CD8-positive, alpha-beta memory T cell (primary cell): ENCODE data around the gene INHBB. TPM values are rescaled to one million over a fixed set of nuclear protein-coding genes. Genes with fewer than 3 reads are reported as not detected.
"Not testable (repeated sequence)": the region's sequence is repeated elsewhere in the genome, so short reads cannot be mapped to it uniquely, and the experiment has no call there.

Source experiments
- CTCF ChIA-PET: fragments of 350-600 bp; sonication (Branson Sonifier 250); formaldehyde crosslinking; loops from one replicate; lab custom pipeline; 2021; ENCODE audit warnings: antibody characterized with exemption; lab: Charles Lee
- POLR2A ChIA-PET: fragments of 350-600 bp; sonication (Branson Sonifier 250); formaldehyde crosslinking; loops from one replicate; lab custom pipeline; 2021; ENCODE audit warnings: antibody characterized with exemption; lab: Charles Lee
- DNase-seq, 5 donors: peaks; one replicate each; pipeline versions ENCODE4 v3.0.0 to v3.0.0-alpha.2; 2020 to 2022; ENCODE audit warnings: mixed read lengths in 1 of 5
- H3K27ac ChIP-seq: one replicate; pipeline ENCODE4 v1.7.0; 2013; ENCODE audit warnings: low read depth, mild to moderate bottlenecking, low read length, moderate library complexity
- H3K27me3 ChIP-seq: 2 replicates; pipeline ENCODE4 v1.7.0; 2013; ENCODE audit warnings: low read length, mild to moderate bottlenecking; ENCODE audit not compliant: insufficient read depth, poor library complexity, severe bottlenecking
- H3K36me3 ChIP-seq: 2 replicates; pipeline ENCODE4 v1.7.0; 2013; ENCODE audit warnings: mild to moderate bottlenecking, low read length, moderate library complexity; ENCODE audit not compliant: insufficient read depth
- H3K4me1 ChIP-seq: 2 replicates; pipeline ENCODE4 v1.7.0; 2013; ENCODE audit warnings: mild to moderate bottlenecking, low read length, moderate library complexity; ENCODE audit not compliant: insufficient read depth
- H3K4me3 ChIP-seq: 2 replicates; pipeline ENCODE4 v1.7.0; 2013; ENCODE audit warnings: mild to moderate bottlenecking, low read length
- H3K9me3 ChIP-seq: 2 replicates; pipeline ENCODE4 v1.7.0; 2013; ENCODE audit warnings: mild to moderate bottlenecking, low read length
- H3K27ac Mint-ChIP-seq, 8 donors: one replicate each; pipeline ENCODE4 v1.8.0; 2020 to 2021; ENCODE audit warnings: mixed read lengths in 8 of 8, mild to moderate bottlenecking in 6 of 8, inconsistent platforms in 3 of 8, moderate library complexity in 3 of 8
- H3K27me3 Mint-ChIP-seq, 2 donors: one replicate each; pipeline ENCODE4 v1.8.0; 2020 to 2021; ENCODE audit warnings: mixed read lengths in 2 of 2, mild to moderate bottlenecking in 1 of 2, moderate library complexity in 1 of 2
- H3K36me3 Mint-ChIP-seq, 3 donors: one replicate each; pipeline ENCODE4 v1.8.0; 2020 to 2021; ENCODE audit warnings: mixed read lengths in 3 of 3, inconsistent platforms in 1 of 3, mild to moderate bottlenecking in 1 of 3
- H3K4me1 Mint-ChIP-seq, 3 donors: one replicate each; pipeline ENCODE4 v1.8.0; 2020 to 2021; ENCODE audit warnings: mixed read lengths in 3 of 3, inconsistent platforms in 1 of 3, mild to moderate bottlenecking in 1 of 3
- H3K4me3 Mint-ChIP-seq, 7 donors: one replicate each; pipeline ENCODE4 v1.8.0; 2020 to 2021; ENCODE audit warnings: mixed read lengths in 7 of 7, mild to moderate bottlenecking in 6 of 7, moderate library complexity in 4 of 7, inconsistent platforms in 2 of 7
- H3K9me3 Mint-ChIP-seq, 5 donors: one replicate each; pipeline ENCODE4 v1.8.0; 2020 to 2022; ENCODE audit warnings: mixed read lengths in 5 of 5, mild to moderate bottlenecking in 3 of 5, moderate library complexity in 2 of 5, inconsistent platforms in 1 of 5
- polyA plus RNA-seq: library from polyadenylated mRNA; unstranded; fragments of 300-500 nt; fragmentation: Illumina TruSeq; gene quantifications from one replicate; pipeline ENCODE4 v1.2.3, GENCODE V29; 2021
- total RNA-seq, 2 experiments: library from RNA; stranded (reverse); gene quantifications; one replicate each; pipeline ENCODE4 v1.2.3, GENCODE V29; 2021

INHBB gene
- total and polyA plus RNA-seq, 3 experiments from 2014 or later: not detected

GRCh38 chr2:120389036-120389391, 43.1 kb downstream of the INHBB start:
- no peak overlapping the region for H3K27ac Mint-ChIP-seq
- ChIA-PET POLR2A (no interaction called here), CTCF (no interaction called here)
- Histone ChIP-seq H3K9me3 (no peaks in the 10 kb centered on the region), H3K36me3 (no peaks in the 10 kb centered on the region), H3K27ac (no peak overlapping the region), H3K27me3 (no peaks in the 10 kb centered on the region), H3K4me3 (no peak overlapping the region), H3K4me1 (no peaks in the 10 kb centered on the region)
- H3K9me3 Mint-ChIP-seq: no peaks in the 10 kb centered on the region
- H3K4me1 Mint-ChIP-seq: no peaks in the 10 kb centered on the region
- H3K4me3 Mint-ChIP-seq: no peak overlapping the region
- peak in 1 of 5 donors; percentile 20 for DNase-seq
- no peaks in the 10 kb centered on the region for H3K36me3 Mint-ChIP-seq
- H3K27me3 Mint-ChIP-seq: peaks cover 5% of the 10 kb centered on the region in 2 donors

- ChIA-PET POLR2A (no interaction called here), CTCF (no interaction called here)
- Histone ChIP-seq H3K4me1 (no peaks in the 10 kb centered on the region), H3K27me3 (no peaks in the 10 kb centered on the region), H3K4me3 (no peak overlapping the region), H3K9me3 (no peaks in the 10 kb centered on the region), H3K36me3 (no peaks in the 10 kb centered on the region), H3K27ac (no peak overlapping the region)
- H3K9me3 Mint-ChIP-seq: no peaks in the 10 kb centered on the region
- peaks cover 3 to 14% of the 10 kb centered on the region in 2 donors for H3K27me3 Mint-ChIP-seq
- peak in 1 of 5 donors; percentile 34 for DNase-seq
- no peaks in the 10 kb centered on the region for H3K36me3 Mint-ChIP-seq
- no peaks in the 10 kb centered on the region for H3K4me1 Mint-ChIP-seq
- peak overlapping the region in 1 of 8 donors; percentile 92 for H3K27ac Mint-ChIP-seq
- no peak overlapping the region for H3K4me3 Mint-ChIP-seq
Observed at GRCh38 chr2:120390381-120391055, 44.6 kb downstream of the INHBB start.

- H3K4me1 ChIP-seq, H3K4me1 Mint-ChIP-seq, H3K27ac ChIP-seq, POLR2A ChIA-PET, H3K4me3 Mint-ChIP-seq, DNase-seq, H3K9me3 ChIP-seq, H3K27me3 ChIP-seq, H3K36me3 ChIP-seq, H3K27ac Mint-ChIP-seq, H3K9me3 Mint-ChIP-seq, H3K4me3 ChIP-seq, H3K36me3 Mint-ChIP-seq, CTCF ChIA-PET: not testable (repeated sequence)
- H3K27me3 Mint-ChIP-seq: peaks cover 3 to 16% of the 10 kb centered on the region in 2 donors
Observed at GRCh38 chr2:120391382-120391781, 45.4 kb downstream of the INHBB start.

- ChIA-PET CTCF (no interaction called here), POLR2A (no interaction called here)
- Histone ChIP-seq H3K27ac (no peak overlapping the region), H3K27me3 (no peaks in the 10 kb centered on the region), H3K4me3 (no peak overlapping the region), H3K36me3 (no peaks in the 10 kb centered on the region), H3K4me1 (no peaks in the 10 kb centered on the region), H3K9me3 (no peaks in the 10 kb centered on the region)
- DNase-seq: peak in 1 of 5 donors; percentile 14
- Mint-ChIP-seq H3K4me1 (no peaks in the 10 kb centered on the region), H3K27ac (no peak overlapping the region), H3K9me3 (no peaks in the 10 kb centered on the region), H3K4me3 (no peak overlapping the region), H3K36me3 (no peaks in the 10 kb centered on the region), H3K27me3 (peaks cover 3 to 19% of the 10 kb centered on the region in 2 donors)
Observed at GRCh38 chr2:120391911-120392665, 46.2 kb downstream of the INHBB start.

DNA sequence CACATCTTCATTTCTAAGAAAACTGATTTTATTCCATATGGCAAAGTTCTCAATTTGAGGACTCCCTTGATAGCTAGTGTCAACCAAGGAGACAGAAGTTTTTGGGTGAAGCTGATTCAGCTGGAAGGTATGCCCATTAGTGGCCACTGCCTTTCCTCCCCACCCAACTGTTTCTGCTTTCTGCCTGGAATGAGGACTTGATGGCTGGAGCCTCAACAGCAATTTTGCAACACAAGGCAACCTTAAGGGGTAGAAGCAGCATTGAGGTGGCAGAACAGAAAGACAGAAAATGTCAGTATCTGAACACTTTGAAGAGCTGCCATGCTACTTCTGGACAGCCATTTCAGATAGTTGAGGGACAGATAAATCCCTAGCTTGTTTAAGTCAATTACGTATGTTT, 47.0 kb downstream of the INHBB start:
- no peaks in the 10 kb centered on the region for H3K4me1 ChIP-seq
- H3K27me3 ChIP-seq: no peaks in the 10 kb centered on the region
- H3K4me3 ChIP-seq: no peak overlapping the region
- CTCF ChIA-PET: no interaction called here
- Mint-ChIP-seq H3K36me3 (no peaks in the 10 kb centered on the region), H3K4me1 (no peaks in the 10 kb centered on the region), H3K27ac (no peak overlapping the region), H3K27me3 (peaks cover 3 to 24% of the 10 kb centered on the region in 2 donors), H3K9me3 (no peaks in the 10 kb centered on the region), H3K4me3 (no peak overlapping the region)
- no peak overlapping the region for H3K27ac ChIP-seq
- H3K9me3 ChIP-seq: no peaks in the 10 kb centered on the region
- no peak for DNase-seq
- POLR2A ChIA-PET: no interaction called here
- H3K36me3 ChIP-seq: no peaks in the 10 kb centered on the region

DNA sequence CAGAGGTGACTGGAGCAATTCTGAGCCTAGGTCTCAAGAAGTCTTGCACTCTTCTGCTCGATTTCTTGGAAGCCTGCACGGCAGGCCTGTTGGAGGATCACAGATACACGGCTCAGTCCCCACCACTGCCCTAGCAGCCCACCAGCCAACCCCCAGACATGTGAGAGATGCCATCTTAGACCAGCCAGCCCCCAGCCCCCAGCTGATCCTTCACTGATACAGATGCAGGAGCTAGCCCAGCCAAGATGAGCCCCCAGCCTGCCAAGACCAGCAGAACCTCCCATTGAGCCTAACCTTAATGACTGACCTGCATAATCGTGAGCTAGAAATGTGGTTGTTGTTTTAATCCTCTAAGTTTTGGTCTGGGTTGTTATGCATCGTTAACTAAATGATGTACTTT, 47.5 kb downstream of the INHBB start:
- Mint-ChIP-seq H3K36me3 (no peaks in the 10 kb centered on the region), H3K9me3 (no peaks in the 10 kb centered on the region), H3K4me3 (no peak overlapping the region), H3K4me1 (no peaks in the 10 kb centered on the region), H3K27ac (no peak overlapping the region), H3K27me3 (peaks cover 3 to 29% of the 10 kb centered on the region in 2 donors)
- ChIA-PET CTCF (interaction anchor here (1.0 kb wide), 1 partner anchor 16 kb away, joined by 3 read pairs; no protein-coding TSS in a partner anchor), POLR2A (no interaction called here)
- H3K36me3 ChIP-seq: no peaks in the 10 kb centered on the region
- no peaks in the 10 kb centered on the region for H3K9me3 ChIP-seq
- no peaks in the 10 kb centered on the region for H3K4me1 ChIP-seq
- DNase-seq: peak in 1 of 5 donors; percentile 19
- no peaks in the 10 kb centered on the region for H3K27me3 ChIP-seq
- H3K27ac ChIP-seq: no peak overlapping the region
- H3K4me3 ChIP-seq: no peak overlapping the region

GRCh38 chr2:120394764-120395163, 48.8 kb downstream of the INHBB start:
- no peaks in the 10 kb centered on the region for H3K27me3 ChIP-seq
- H3K9me3 ChIP-seq: no peaks in the 10 kb centered on the region
- Mint-ChIP-seq H3K4me3 (no peak overlapping the region), H3K4me1 (no peaks in the 10 kb centered on the region), H3K36me3 (no peaks in the 10 kb centered on the region), H3K27ac (no peak overlapping the region), H3K9me3 (peaks cover 0 to under 1% (median 0%) of the 10 kb centered on the region in 5 donors), H3K27me3 (peaks cover under 1 to 31% of the 10 kb centered on the region in 2 donors)
- no peaks in the 10 kb centered on the region for H3K4me1 ChIP-seq
- H3K4me3 ChIP-seq: no peak overlapping the region
- CTCF ChIA-PET: no interaction called here
- DNase-seq: peak in 1 of 5 donors; percentile 13
- H3K27ac ChIP-seq: no peak overlapping the region
- no peaks in the 10 kb centered on the region for H3K36me3 ChIP-seq
- POLR2A ChIA-PET: no interaction called here

- Histone ChIP-seq H3K4me1 (no peaks in the 10 kb centered on the region), H3K27me3 (no peaks in the 10 kb centered on the region), H3K27ac (no peak overlapping the region), H3K4me3 (no peak overlapping the region), H3K9me3 (no peaks in the 10 kb centered on the region), H3K36me3 (no peaks in the 10 kb centered on the region)
- H3K4me1 Mint-ChIP-seq: no peaks in the 10 kb centered on the region
- no peak overlapping the region for H3K4me3 Mint-ChIP-seq
- CTCF ChIA-PET: no interaction called here
- H3K27ac Mint-ChIP-seq: no peak overlapping the region
- H3K27me3 Mint-ChIP-seq: peaks cover 0 to 35% of the 10 kb centered on the region in 2 donors
- peaks cover 0 to 2% (median 0%) of the 10 kb centered on the region in 5 donors for H3K9me3 Mint-ChIP-seq
- peak in 1 of 5 donors; percentile 24 for DNase-seq
- H3K36me3 Mint-ChIP-seq: no peaks in the 10 kb centered on the region
- POLR2A ChIA-PET: no interaction called here
Observed at GRCh38 chr2:120395221-120396012, 49.5 kb downstream of the INHBB start.
